ENCODE data around the gene LCN2. TPM values are rescaled to one million over a fixed set of nuclear protein-coding genes. Genes with fewer than 3 reads are reported as not detected.

Gene LCN2
- total and polyA plus RNA-seq, 9 of the 15 experiments (the other 6 are each of a cell fraction or from before 2014, with no cell fraction given) = 0.10 to 1.2 (median 0.44) TPM; not detected in 1

DNA sequence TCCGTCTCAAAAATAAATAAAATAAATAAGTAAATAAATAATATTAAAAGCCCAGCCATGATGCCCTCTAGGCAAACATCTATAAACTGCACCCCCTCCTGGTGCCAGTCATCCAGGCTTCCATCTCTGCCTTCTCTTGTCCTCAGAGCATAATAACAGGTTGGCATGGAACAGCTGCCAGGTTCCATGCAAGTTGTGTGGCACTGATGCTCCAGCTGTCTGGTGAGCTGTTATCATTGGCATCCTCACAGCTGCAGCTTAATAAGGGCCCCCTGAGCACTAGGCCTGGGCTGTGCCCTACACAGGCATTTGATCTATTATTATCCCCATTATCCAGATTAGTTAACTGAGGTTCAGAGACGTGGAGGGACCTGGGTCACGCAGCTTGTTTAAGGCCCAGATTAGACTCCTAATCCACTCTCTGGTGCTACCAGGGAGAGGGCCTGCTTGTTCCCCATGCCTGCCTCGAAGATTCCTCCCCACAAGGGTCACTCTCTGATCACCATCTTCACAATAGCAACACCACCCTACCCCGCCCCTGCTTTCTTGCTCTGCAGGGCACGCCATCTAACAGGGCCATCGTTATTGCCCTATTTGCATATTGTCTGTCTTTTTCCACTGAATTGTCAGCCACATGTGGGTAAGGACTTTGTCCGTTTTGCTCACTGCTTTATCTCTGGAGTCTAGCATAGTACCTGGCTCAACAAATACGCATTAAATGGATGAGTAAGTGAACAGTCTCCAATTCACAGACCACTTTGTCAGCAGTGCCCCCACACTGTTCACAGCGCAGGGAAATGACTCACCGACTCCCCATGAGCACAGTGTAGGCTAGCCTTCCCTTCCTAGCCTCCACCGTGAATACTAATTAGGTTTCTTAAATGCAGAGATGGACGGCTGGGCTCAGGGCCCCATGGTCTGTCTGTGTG is 52.5 kb downstream of the LCN2 start (continued):
- TF ChIP-seq, protein P1, sequence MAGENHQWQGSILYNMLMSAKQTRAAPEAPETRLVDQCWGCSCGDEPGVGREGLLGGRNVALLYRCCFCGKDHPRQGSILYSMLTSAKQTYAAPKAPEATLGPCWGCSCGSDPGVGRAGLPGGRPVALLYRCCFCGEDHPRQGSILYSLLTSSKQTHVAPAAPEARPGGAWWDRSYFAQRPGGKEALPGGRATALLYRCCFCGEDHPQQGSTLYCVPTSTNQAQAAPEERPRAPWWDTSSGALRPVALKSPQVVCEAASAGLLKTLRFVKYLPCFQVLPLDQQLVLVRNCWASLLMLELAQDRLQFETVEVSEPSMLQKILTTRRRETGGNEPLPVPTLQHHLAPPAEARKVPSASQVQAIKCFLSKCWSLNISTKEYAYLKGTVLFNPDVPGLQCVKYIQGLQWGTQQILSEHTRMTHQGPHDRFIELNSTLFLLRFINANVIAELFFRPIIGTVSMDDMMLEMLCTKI (IDR thresholded peaks at IDR 0.05; ENCODE audit: partially characterized antibody) = no peak
- TF ChIP-seq E2F3 (CRISPR knock-in tag; IDR thresholded peaks at IDR 0.05) = no peak
- TF ChIP-seq SAP30 (IDR thresholded peaks at IDR 0.05; ENCODE audit: borderline replicate concordance, insufficient read depth, low read depth, low read length, poor library complexity, severe bottlenecking) = no peak
- no peak for TF ChIP-seq ERF (CRISPR knock-in tag; IDR thresholded peaks at IDR 0.05)
- TF ChIP-seq HNRNPLL (IDR thresholded peaks at IDR 0.05; ENCODE audit: low read depth, low read length, poor library complexity, severe bottlenecking) = no peak
- TF ChIP-seq, protein P2, sequence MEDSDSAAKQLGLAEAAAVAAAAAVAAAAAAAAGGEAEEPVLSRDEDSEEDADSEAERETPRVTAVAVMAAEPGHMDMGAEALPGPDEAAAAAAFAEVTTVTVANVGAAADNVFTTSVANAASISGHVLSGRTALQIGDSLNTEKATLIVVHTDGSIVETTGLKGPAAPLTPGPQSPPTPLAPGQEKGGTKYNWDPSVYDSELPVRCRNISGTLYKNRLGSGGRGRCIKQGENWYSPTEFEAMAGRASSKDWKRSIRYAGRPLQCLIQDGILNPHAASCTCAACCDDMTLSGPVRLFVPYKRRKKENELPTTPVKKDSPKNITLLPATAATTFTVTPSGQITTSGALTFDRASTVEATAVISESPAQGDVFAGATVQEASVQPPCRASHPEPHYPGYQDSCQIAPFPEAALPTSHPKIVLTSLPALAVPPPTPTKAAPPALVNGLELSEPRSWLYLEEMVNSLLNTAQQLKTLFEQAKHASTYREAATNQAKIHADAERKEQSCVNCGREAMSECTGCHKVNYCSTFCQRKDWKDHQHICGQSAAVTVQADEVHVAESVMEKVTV (CRISPR knock-in tag; IDR thresholded peaks at IDR 0.05) = no peak
- TF ChIP-seq ZNF592 (IDR thresholded peaks at IDR 0.05) = no peak
- TF ChIP-seq JUND (IDR thresholded peaks at IDR 0.05; ENCODE audit: borderline replicate concordance, low read depth, low read length) = peak; percentile 47; the same call in 1 of the 2 replicates
- no peak for TF ChIP-seq JUND (tag; IDR thresholded peaks at IDR 0.05; ENCODE audit: borderline replicate concordance, low read depth, low read length)
- peak; percentile 62 for TF ChIP-seq ZNF316 (IDR thresholded peaks at IDR 0.05)
- TF ChIP-seq PHF20 (IDR thresholded peaks at IDR 0.05; ENCODE audit: partially characterized antibody) = no peak
- TF ChIP-seq CBFA2T2 (conservative IDR thresholded peaks at IDR 0.05) = no peak
- peak; percentile 40; the same call in 1 of the 2 replicates for TF ChIP-seq JUN (IDR thresholded peaks at IDR 0.05; ENCODE audit: borderline replicate concordance, low read depth, low read length)
- no peak for TF ChIP-seq JUN (CRISPR knock-in tag; IDR thresholded peaks at IDR 0.05; ENCODE audit: borderline replicate concordance)
- TF ChIP-seq FOXP1 (CRISPR knock-in tag; IDR thresholded peaks at IDR 0.05) = no peak
- TF ChIP-seq TRIM24 (IDR thresholded peaks at IDR 0.05) = peak; percentile 29 to 33; a peak in 1 of 4 replicates
- TF ChIP-seq, protein P3, sequence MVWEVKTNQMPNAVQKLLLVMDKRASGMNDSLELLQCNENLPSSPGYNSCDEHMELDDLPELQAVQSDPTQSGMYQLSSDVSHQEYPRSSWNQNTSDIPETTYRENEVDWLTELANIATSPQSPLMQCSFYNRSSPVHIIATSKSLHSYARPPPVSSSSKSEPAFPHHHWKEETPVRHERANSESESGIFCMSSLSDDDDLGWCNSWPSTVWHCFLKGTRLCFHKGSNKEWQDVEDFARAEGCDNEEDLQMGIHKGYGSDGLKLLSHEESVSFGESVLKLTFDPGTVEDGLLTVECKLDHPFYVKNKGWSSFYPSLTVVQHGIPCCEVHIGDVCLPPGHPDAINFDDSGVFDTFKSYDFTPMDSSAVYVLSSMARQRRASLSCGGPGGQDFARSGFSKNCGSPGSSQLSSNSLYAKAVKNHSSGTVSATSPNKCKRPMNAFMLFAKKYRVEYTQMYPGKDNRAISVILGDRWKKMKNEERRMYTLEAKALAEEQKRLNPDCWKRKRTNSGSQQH (CRISPR knock-in tag; IDR thresholded peaks at IDR 0.05) = no peak
- peak; percentile 83 for TF ChIP-seq BCOR (IDR thresholded peaks at IDR 0.05)
- TF ChIP-seq PCBP1 (IDR thresholded peaks at IDR 0.05; ENCODE audit: low read depth, low read length, poor library complexity, severe bottlenecking) = no peak
